Measurements from ENCODE around the gene PRKG1. TPM values are rescaled to one million over a fixed set of nuclear protein-coding genes. Genes with fewer than 3 reads are reported as not detected.

Gene PRKG1
- polyA plus RNA-seq, 3 donors, result 12.9 to 15.4 (median 13.7) TPM

DNA sequence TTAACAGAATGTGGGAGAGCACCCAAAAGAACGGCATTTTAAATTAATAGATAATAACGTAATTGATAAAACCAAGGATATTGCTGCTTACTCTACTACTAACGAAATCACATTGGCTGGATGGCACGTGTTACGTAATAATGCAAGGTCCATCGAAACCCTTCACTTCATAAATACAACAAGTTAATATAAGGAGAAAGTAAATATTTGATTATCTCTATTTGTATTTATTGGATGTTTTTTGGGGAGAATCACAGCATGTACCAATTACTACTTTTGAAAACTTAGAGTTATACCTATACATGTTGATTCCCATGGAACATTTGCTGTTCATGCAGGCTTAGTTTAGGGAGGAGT lies 1.6 kb downstream of the PRKG1 start:
- DNase-seq (ENCODE audit: low read depth in 3 of 3, low spot score in 2 of 3), result no peak

DNA sequence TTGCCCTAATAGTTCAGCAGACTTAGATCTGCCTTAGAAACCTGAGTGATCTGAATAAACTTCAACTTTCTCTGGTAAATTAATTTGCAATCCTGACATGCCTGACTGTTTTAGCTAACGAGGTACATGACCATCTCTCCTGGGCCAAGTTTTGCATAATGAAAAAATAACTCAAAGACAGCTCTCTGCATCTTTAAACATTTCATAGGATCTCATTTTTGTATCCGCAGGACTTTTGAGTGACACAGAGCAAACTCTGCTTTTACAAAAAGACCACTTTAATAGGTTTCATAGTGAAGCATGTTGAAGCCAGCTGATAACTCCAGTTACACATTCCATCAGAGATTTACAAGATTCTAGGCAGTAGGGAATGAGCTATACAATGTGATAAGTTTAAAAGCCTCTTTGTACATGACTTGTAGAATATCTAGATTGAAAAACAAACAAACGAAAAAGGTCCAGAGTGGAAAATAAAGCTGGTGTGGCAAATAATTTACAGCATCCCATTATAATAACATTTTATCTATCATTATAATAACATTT lies 2.1 kb downstream of the PRKG1 start:
- DNase-seq (ENCODE audit: low read depth in 3 of 3, low spot score in 2 of 3), result no peak

DNA sequence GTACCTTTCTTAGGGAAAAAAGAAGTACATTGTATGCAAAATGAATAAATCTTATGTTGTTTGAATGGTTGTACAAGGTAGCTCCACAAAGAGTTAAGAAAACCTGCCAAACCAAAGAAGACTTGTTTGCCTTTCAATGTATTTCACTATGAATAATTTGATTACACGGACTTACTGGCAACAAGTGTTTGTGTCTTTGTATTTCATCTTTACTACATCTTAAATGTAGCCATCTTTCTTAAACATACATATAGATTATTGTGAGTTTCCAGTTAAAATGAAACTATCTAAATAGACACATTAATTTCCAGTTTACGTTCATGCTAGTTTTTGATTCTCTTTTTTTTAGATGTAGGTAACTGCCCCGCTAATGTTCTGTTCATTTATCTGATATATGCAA lies 2.8 kb downstream of the PRKG1 start:
- no peak for DNase-seq (ENCODE audit: low read depth in 3 of 3, low spot score in 2 of 3)

DNA sequence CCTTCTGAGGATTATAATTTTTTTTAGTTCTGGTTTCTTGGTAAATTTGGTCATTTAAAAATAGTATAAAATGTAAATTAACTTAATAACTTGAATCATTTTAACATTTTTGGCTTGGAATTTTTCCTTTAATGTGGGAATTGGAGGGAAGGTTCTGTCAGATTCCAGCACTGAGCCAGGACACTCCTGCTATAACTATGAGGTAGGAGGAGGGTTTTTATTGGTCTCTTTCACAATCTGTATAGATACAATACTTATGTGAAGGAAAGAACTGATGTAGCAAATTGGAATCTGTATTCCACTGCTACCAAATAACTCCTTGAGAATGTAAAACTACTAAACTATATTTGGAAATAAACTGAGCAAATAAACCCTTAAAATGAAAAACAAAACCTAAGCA lies 3.2 kb downstream of the PRKG1 start:
- no peak for DNase-seq (ENCODE audit: low read depth in 3 of 3, low spot score in 2 of 3)

GRCh38 chr10:51079331-51079730 lies 5.0 kb downstream of the PRKG1 start:
- DNase-seq (ENCODE audit: low read depth in 3 of 3, low spot score in 2 of 3), result no peak

DNA sequence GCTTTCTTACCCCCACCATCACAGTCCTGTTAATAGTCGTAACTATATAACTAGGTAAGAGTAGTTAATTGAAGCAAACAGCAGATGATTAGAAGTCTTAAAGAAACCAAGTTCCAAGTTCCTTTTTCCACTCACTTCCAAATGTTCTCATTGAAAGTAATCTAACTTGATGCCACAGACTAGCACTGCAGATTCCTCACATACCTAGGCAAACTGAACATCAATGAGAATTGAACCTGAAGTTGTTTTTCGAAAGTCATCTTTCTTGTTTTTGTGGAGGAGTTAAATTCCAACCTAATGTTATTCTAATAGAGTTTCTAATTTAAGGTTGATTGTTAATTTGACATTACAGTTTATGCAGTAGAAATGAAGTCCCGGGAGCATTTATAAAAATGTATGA lies 5.5 kb downstream of the PRKG1 start:
- DNase-seq (ENCODE audit: low read depth in 3 of 3, low spot score in 2 of 3), result no peak

DNA sequence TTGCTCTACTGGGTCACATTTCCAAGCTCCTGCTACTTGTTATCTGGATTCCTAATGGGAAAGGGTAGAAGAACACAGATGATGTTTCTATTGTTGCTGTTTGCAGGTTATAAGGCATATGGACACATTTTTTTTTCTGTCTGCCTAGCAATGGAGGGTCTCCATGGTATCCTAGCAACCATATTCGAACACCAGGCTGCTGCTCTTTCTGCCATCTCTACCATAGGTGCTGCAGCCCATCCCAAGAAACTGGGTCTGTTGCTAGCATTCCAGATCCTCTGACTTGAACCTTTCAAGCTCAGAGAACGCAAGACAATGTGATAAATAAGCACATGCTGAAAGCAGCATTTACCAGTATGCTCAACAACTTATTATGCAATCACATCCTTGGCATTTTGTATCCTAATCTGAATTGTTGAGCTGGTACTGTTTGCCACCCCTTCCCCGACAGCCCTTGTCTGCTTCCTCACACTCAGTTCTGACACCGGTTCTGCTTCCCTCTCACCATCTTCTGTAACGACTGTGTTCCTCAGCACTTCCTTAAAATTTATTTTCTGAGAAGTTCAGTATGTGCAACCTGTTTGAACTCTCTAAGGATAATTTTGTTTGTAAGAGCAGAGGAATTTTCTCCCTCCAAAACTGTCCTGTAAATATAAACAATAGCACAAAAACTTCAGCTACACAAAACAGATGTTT lies 6.2 kb downstream of the PRKG1 start:
- DNase-seq (ENCODE audit: low read depth in 3 of 3, low spot score in 2 of 3), result no peak

DNA sequence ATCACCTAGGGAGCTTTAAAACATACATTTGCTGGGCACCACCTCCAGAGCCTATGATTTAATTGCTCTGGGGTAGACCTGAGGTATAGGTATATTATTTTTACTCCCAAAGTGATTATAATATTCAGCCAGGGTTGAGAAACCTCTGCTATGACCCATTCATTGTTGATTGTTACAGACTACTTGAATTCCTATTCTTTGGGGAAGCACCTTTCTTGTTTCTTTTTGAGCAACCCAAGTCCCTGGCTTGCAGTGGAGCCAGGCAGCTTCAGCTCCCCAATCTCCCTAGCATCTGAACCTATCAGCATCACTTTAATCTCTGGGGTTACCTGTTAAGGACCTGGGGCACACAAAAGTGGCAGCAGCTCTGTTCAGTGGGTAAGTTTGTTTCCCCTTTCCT lies 8.6 kb downstream of the PRKG1 start:
- no peak for DNase-seq (ENCODE audit: low read depth in 3 of 3, low spot score in 2 of 3)

DNA sequence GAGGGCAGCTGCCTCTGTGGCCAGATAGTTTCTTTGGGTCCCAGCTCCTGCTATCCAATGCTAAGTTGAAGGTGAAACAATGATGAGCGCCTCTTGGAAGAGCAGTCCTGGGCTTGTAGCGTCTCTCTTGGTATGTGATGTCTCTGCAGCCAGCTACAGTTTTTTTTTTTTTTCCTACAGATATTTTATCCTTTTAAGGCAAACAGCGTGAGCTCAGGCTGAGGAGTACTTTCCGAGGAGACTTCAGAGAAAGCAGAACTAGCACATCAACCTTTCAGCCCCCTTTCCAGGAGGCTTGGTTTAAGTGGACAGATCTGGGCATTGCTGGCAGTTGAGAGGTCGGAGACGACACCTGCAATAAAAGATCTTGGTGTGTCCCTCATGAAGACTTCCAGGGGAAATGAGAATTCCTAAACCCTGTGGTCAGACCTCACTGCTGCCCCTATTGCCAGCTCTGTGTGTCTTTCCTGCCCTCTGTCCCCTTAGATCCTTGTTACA lies 9.1 kb downstream of the PRKG1 start:
- no peak for DNase-seq (ENCODE audit: low read depth in 3 of 3, low spot score in 2 of 3)

GRCh38 chr10:51085204-51085603 lies 10.9 kb downstream of the PRKG1 start:
- DNase-seq (ENCODE audit: low read depth in 3 of 3, low spot score in 2 of 3), result no peak

DNA sequence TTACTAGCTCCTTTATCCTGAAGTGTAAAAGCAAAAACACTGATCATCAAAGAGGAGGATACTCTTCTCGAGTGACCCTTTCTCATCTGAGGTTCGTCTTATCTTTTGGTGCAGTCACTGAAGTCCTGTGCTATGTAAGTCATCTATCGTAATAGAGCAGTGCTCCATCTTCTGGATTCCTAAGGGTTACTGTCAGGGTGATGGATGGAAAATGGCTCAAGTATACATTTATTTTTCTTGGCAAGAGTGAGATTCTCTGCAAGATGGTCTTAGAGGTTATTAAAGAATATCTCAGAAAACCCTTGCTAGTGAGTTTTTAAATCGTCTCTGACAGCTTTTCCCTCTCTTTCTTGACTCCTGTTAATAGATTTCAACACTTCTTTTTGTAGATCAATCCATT lies 12.4 kb downstream of the PRKG1 start:
- no peak for DNase-seq (ENCODE audit: low read depth in 3 of 3, low spot score in 2 of 3)

- no peak for DNase-seq (ENCODE audit: low read depth in 3 of 3, low spot score in 2 of 3)
Measured at GRCh38 chr10:51087114-51087513, 12.8 kb downstream of the PRKG1 start.

DNA sequence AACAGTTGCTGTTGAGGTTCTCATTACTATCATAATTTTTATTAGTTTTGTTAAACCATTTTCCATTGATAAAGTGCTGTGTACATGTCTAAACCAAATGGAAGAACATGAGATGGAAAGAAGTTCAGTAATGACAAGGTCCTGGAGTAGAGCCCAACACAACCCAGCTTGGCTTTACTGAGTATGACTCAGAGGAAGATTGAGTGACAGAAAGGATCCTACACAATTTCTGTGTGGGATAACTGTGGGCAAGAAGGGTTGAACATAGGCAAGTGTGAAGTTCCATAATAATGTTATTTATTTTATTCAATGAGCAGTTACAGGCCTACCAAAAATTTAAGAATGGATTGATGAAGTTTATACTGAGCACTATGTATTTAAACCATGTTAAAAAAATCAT lies 15.9 kb downstream of the PRKG1 start:
- DNase-seq (ENCODE audit: low read depth in 3 of 3, low spot score in 2 of 3), result no peak

GRCh38 chr10:51092402-51092801 lies 18.1 kb downstream of the PRKG1 start:
- DNase-seq (ENCODE audit: low read depth in 3 of 3, low spot score in 2 of 3), result no peak

DNA sequence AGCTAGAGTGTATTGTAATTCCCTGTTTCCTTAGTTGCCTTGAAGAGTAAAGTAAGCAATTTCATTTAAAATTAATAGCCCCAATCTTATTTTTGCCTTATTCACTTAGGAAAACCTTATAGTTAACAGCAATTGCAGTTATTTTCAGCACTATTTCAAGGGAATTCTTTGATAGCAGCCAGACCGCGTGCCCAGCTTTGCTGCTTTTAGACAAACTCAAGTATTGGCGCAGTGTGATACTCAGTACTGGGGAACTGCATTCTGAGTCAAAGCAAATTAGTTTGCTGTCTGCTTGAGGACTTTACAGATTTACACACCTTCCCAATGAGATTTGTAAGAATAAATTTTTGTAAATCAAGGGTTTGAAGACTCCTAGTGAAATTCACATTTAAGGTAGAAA lies 21.2 kb downstream of the PRKG1 start:
- DNase-seq (ENCODE audit: low read depth in 3 of 3, low spot score in 2 of 3), result no peak

DNA sequence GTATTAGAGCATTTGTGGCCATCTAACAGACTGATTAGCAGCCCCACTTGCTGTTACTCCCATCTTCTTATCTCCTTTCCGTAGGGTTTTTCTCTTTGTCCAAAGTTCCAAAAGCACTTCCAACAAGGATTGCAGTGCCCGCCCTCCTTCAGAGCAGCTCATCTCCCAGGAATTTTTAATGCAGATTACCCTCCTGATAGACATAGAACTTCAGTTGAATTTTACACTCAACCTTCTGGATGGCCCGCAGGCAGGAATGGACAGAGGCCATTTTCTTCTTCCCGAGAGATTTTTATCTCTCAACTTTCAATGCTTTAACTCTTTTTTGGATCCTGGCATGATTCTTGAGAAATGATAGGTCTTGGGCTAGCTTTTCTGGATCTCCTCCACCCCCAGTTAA lies 23.3 kb downstream of the PRKG1 start:
- no peak for DNase-seq (ENCODE audit: low read depth in 3 of 3, low spot score in 2 of 3)

GRCh38 chr10:51100221-51100620 lies 25.9 kb downstream of the PRKG1 start:
- no peak for DNase-seq (ENCODE audit: low read depth in 3 of 3, low spot score in 2 of 3)

GRCh38 chr10:51103554-51104217 lies 29.4 kb downstream of the PRKG1 start:
- no peak for DNase-seq (ENCODE audit: low read depth in 3 of 3, low spot score in 2 of 3)

- DNase-seq (ENCODE audit: low read depth in 3 of 3, low spot score in 2 of 3), result no peak
Measured at GRCh38 chr10:51106311-51106945, 32.1 kb downstream of the PRKG1 start.

DNA sequence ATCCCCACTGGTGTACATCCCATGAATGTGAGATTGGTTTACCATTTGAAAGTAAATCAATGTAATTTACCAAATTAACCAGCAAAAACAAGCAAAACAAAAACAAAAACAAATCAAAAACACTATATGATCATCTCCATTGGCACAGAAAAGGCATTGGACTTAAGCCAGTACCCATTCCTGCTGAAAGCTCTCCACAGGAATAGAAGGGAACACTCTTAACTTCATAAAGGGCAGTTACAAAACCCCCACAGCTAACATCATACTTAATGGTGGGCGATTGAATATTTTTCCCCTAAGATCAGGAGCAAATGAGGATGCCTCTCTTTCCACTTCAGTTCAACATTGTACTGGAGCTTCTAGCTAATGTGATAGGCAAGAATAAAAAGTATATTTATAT lies 34.1 kb downstream of the PRKG1 start:
- no peak for DNase-seq (ENCODE audit: low read depth in 3 of 3, low spot score in 2 of 3)

GRCh38 chr10:51109801-51110533 lies 35.7 kb downstream of the PRKG1 start:
- DNase-seq (ENCODE audit: low read depth in 3 of 3, low spot score in 2 of 3), result no peak

Data from right renal cortex interstitium (tissue), 3 donors.